ENCODE results near the gene NAXD. TPM values are rescaled to one million over a fixed set of nuclear protein-coding genes. Genes with fewer than 3 reads are reported as not detected.

The NAXD gene
- total RNA-seq, 1 donor from 2014 or later: 27.4 TPM

DNA sequence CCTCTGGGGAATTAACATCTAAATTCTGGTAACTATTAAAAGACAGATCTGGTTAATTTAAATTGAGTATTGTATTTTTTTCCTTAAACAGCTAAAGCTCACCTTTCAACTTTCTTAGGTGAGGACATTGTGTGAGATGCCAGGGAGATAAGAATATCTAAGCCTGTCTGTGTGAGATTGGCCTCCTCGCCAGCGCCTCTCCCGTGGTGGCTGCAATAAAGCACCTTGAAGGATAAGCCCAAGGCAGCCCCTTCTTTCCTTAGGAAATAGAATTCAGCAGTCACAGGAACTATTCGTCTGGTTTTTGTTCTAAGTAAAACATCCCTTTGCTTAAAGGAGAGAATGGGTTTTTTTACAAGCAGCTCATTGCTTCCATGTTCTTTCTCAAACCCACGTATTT, 24.6 kb downstream of the NAXD start:
- H3K4me1 ChIP-seq: peaks cover 5% of the 10 kb centered on the region
- H3K36me3 ChIP-seq: peaks cover 98% of the 10 kb centered on the region
- DNase-seq (no peak), ATAC-seq (no peak)
- TF ChIP-seq CTCF (IDR thresholded peaks at IDR 0.05): no peak
- H3K27ac ChIP-seq: no peak overlapping the region
- H3K27me3 ChIP-seq (ENCODE audit: low read depth): no peaks in the 10 kb centered on the region
- no peak overlapping the region for H3K4me3 ChIP-seq
- H3K9me3 ChIP-seq: no peaks in the 10 kb centered on the region
- intact Hi-C loops (cut with DNase I): no loop called here

DNA sequence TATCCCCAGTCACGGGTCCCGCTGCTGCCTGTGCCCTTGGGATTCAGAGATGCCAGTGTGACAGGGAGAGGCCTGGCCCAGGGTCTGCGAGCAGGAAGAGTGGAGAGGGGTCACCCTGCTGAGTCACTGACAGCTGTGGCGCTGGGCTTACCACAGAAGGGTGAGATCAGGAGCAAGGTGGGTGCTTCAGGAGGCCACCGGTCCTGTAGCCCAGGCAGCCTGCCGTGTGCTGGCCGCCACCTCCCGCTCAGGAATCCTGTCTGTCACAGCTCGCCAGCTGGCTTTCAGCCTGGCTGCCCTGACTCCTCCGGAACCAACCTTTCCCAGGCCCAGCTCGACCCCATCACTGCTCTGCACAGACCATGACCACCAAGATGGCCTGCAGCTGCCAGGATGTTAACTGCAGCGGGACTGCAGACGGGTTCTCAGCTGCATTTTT, 25.3 kb downstream of the NAXD start:
- no peak overlapping the region for H3K27ac ChIP-seq
- intact Hi-C loops (cut with DNase I): no loop called here

DNA sequence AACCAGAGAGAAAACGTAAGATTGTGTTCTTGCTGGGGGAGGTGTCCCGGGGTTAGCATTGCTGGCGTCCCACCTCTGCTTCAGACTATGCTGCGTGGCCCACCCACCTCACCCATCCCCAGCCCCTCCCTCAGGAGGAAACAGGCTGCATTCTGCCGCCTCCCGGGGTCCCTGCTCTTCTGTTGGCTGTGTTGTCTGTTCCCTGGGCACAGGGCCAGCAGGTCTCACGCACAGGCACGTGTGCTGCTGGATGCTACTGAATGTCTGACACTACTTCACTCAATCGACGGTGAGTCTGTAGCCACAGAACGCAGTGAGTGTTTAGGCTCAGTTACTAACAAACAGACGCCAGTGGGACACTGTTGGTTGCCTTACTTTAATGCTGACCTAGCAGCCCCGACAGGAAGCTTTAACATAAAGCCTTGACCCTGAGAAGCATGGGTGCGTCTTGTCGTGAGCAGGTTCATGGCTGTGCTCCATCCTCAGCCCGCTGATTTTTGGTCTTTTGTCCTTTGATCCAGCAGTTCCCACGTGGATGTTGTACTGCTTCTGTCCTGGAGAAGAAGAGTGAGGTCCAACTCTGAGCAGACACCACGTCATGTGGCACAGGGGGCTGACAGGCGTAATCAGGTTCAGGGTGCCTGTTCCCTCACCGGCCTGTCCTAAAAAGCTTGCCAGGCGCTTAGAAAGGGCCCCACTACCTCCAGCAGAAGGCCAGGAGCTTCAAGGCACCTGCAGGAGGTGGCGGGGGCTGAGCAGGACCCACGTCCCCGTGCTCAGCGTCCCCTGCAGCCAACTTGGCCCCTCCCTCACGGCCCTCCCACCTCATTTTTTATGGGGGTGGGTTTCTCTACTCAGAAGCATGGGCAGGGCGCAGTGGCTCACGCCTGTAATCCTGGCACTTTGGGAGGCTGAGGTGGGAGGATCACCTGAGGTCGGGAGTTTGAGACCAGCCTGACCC, 26.0 kb downstream of the NAXD start:
- Histone ChIP-seq H3K9me3 (no peaks in the 10 kb centered on the region), H3K27ac (no peak overlapping the region), H3K27me3 (ENCODE audit: low read depth) (no peaks in the 10 kb centered on the region), H3K4me1 (peaks cover 9% of the 10 kb centered on the region), H3K36me3 (peaks cover 94% of the 10 kb centered on the region), H3K4me3 (no peak overlapping the region)
- intact Hi-C loops (cut with DNase I): no loop called here
- DNase-seq: no peak
- TF ChIP-seq CTCF (IDR thresholded peaks at IDR 0.05): no peak
- ATAC-seq: no peak

More for the DNA sequence above, 25.3 kb downstream of the NAXD start:
- DNase-seq: no peak
- no peak overlapping the region for H3K4me3 ChIP-seq
- H3K4me1 ChIP-seq: peaks cover 9% of the 10 kb centered on the region
- no peaks in the 10 kb centered on the region for H3K9me3 ChIP-seq
- ATAC-seq: no peak
- peaks cover 97% of the 10 kb centered on the region for H3K36me3 ChIP-seq
- TF ChIP-seq CTCF (IDR thresholded peaks at IDR 0.05): no peak
- H3K27me3 ChIP-seq (ENCODE audit: low read depth): no peaks in the 10 kb centered on the region

DNA sequence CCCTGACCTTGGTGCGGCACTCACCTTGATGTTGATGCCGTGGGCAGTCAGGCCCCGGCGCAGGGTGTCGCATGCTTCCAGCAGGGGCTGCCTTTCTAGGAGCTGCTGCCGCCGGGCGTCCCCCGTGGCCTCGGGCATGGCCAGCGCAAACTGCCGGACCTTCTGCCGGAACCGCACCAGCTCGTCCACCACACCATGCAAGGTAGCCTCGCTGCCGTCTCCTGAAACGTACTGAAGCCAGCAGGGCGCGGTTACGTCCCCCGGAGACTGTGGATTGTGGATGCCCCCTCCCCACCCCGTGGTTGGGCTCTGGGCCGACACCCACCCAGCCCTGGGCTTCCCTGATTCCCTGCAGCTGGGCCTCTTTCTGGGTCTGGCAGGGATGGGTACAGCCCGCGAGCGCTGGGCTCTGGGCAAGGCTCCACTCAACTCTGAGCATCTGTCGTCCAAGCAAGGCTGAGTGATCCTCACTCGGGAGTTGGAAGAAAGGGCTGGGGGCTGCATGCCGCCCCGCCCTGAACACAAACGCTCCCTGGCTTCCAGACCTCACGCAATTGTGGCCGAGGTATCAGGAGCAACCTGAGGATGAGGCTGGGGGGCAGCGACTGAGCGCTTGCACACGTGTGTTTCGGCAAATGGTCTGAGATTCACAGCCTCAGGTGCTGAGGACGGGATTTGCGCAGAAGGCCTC, 27.1 kb downstream of the NAXD start:
- Histone ChIP-seq H3K27ac (no peak overlapping the region), H3K27me3 (ENCODE audit: low read depth) (no peaks in the 10 kb centered on the region), H3K4me3 (no peak overlapping the region), H3K36me3 (peaks cover 83% of the 10 kb centered on the region), H3K9me3 (no peaks in the 10 kb centered on the region), H3K4me1 (peaks cover 9% of the 10 kb centered on the region)
- no peak for TF ChIP-seq CTCF (IDR thresholded peaks at IDR 0.05)
- ATAC-seq: no peak
- intact Hi-C loops (cut with DNase I): no loop called here
- no peak for DNase-seq

DNA sequence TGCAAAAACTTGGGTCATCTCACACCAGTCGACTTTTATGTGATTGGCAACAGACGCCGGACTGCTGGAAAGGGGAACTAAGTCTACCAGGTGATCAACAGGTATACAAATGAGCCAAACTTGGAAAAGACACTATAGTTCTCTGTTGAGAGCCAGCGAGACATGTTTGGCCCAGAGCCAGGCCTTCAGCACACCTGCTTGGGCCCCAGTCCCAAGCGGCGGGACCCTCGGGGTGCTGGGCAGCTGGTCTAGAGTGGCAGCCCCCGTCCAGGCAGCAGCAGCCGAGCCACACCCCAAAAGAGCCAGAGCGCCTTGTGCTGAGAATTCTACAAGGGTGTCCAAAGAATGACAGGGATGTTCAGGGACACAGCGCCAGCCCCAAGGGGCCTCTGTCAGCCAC, 28.0 kb downstream of the NAXD start:
- Histone ChIP-seq H3K27ac (no peak overlapping the region), H3K36me3 (peaks cover 78% of the 10 kb centered on the region), H3K9me3 (no peaks in the 10 kb centered on the region), H3K27me3 (ENCODE audit: low read depth) (no peaks in the 10 kb centered on the region), H3K4me1 (peaks cover 9% of the 10 kb centered on the region), H3K4me3 (no peak overlapping the region)
- TF ChIP-seq CTCF (IDR thresholded peaks at IDR 0.05): no peak
- intact Hi-C loops (cut with DNase I): no loop called here
- ATAC-seq (no peak), DNase-seq (no peak)
